Measurements from ENCODE around the gene CDK5. TPM values are rescaled to one million over a fixed set of nuclear protein-coding genes. Genes with fewer than 3 reads are reported as not detected.
A peak's percentile ranks its signal among the peaks of the same experiment; 100 is the strongest.
"Not testable (repeated sequence)": the region's sequence is repeated elsewhere in the genome, so short reads cannot be mapped to it uniquely, and the experiment has no call there.

Gene CDK5
- total RNA-seq, 1 donor from 2014 or later: 24.1 TPM

GRCh38 chr7:151056283-151056665, 1.4 kb downstream of the CDK5 start:
- no peaks in the 10 kb centered on the region for H3K9me3 Mint-ChIP-seq

GRCh38 chr7:151053751-151054150, 3.9 kb downstream of the CDK5 start:
- no peak for DNase-seq (ENCODE audit: low spot score)
- Mint-ChIP-seq H3K27me3 (ENCODE audit: low read depth) (peaks cover 3% of the 10 kb centered on the region), H3K4me3 (ENCODE audit: low read depth) (no peak overlapping the region), H3K27ac (no peak overlapping the region), H3K4me1 (ENCODE audit: low read depth) (peaks cover 17% of the 10 kb centered on the region), H3K36me3 (ENCODE audit: low read depth) (peaks cover 14% of the 10 kb centered on the region), H3K9me3 (no peaks in the 10 kb centered on the region)
- intact Hi-C loops (cut with micrococcal nuclease): no loop called here

More at GRCh38 chr7:151056283-151056665, 1.4 kb downstream of the CDK5 start:
- no peak overlapping the region for H3K27ac Mint-ChIP-seq
- peaks cover 14% of the 10 kb centered on the region for H3K36me3 Mint-ChIP-seq (ENCODE audit: low read depth)
- intact Hi-C loops (cut with micrococcal nuclease): loop anchor here (5.0 kb wide), 2 partner anchors 44 to 1219 kb away; partner anchors contain the start of gene ZNF862
- H3K4me1 Mint-ChIP-seq (ENCODE audit: low read depth): peaks cover 25% of the 10 kb centered on the region
- no peak for DNase-seq (ENCODE audit: low spot score)
- peak overlapping the region; percentile 94 for H3K4me3 Mint-ChIP-seq (ENCODE audit: low read depth)
- H3K27me3 Mint-ChIP-seq (ENCODE audit: low read depth): no peaks in the 10 kb centered on the region

GRCh38 chr7:151053096-151053495, 4.6 kb downstream of the CDK5 start:
- DNase-seq (ENCODE audit: low spot score): no peak
- Mint-ChIP-seq H3K4me3 (ENCODE audit: low read depth) (no peak overlapping the region), H3K9me3 (no peaks in the 10 kb centered on the region), H3K4me1 (ENCODE audit: low read depth) (peaks cover 13% of the 10 kb centered on the region), H3K36me3 (ENCODE audit: low read depth) (peaks cover 14% of the 10 kb centered on the region), H3K27me3 (ENCODE audit: low read depth) (peaks cover 3% of the 10 kb centered on the region), H3K27ac (no peak overlapping the region)
- intact Hi-C loops (cut with micrococcal nuclease): no loop called here

- Mint-ChIP-seq H3K27me3 (ENCODE audit: low read depth) (peaks cover 3% of the 10 kb centered on the region), H3K9me3 (no peaks in the 10 kb centered on the region), H3K36me3 (ENCODE audit: low read depth) (peaks cover 14% of the 10 kb centered on the region), H3K27ac (no peak overlapping the region), H3K4me1 (ENCODE audit: low read depth) (peaks cover 2% of the 10 kb centered on the region), H3K4me3 (ENCODE audit: low read depth) (no peak overlapping the region)
- DNase-seq (ENCODE audit: low spot score): peak; percentile 67
- intact Hi-C loops (cut with micrococcal nuclease): no loop called here
These were observed 6.6 kb downstream of the CDK5 start for GRCh38 chr7:151051108-151051507.

GRCh38 chr7:151048911-151049463, 8.7 kb downstream of the CDK5 start:
- Mint-ChIP-seq H3K36me3 (ENCODE audit: low read depth) (peaks cover 7% of the 10 kb centered on the region), H3K9me3 (no peaks in the 10 kb centered on the region), H3K27me3 (ENCODE audit: low read depth) (peaks cover 3% of the 10 kb centered on the region), H3K4me1 (ENCODE audit: low read depth) (peaks cover 2% of the 10 kb centered on the region), H3K4me3 (ENCODE audit: low read depth) (no peak overlapping the region), H3K27ac (no peak overlapping the region)
- intact Hi-C loops (cut with micrococcal nuclease): no loop called here
- DNase-seq (ENCODE audit: low spot score): no peak

- H3K36me3 Mint-ChIP-seq (ENCODE audit: low read depth): peaks cover 3% of the 10 kb centered on the region
- no peak within 1 kb of the TSS for H3K27ac Mint-ChIP-seq
- H3K4me3 Mint-ChIP-seq (ENCODE audit: low read depth): no peak within 1 kb of the TSS
These were observed 9.5 kb downstream of the CDK5 start, which contains the start of gene ASIC3 for GRCh38 chr7:151047976-151048815. TSS of gene ASIC3 (plus strand) at chr7:151048531. CDS start at chr7:151048886, 355 bp downstream.

GRCh38 chr7:151046603-151047573, 10.8 kb downstream of the CDK5 start:
- no peaks in the 10 kb centered on the region for H3K9me3 Mint-ChIP-seq
- no peaks in the 10 kb centered on the region for H3K36me3 Mint-ChIP-seq (ENCODE audit: low read depth)
- H3K27me3 Mint-ChIP-seq (ENCODE audit: low read depth): peaks cover 3% of the 10 kb centered on the region
- intact Hi-C loops (cut with micrococcal nuclease): no loop called here
- H3K4me1 Mint-ChIP-seq (ENCODE audit: low read depth): no peaks in the 10 kb centered on the region
- no peak overlapping the region for H3K27ac Mint-ChIP-seq
- no peak for DNase-seq (ENCODE audit: low spot score)
- no peak overlapping the region for H3K4me3 Mint-ChIP-seq (ENCODE audit: low read depth)

More at GRCh38 chr7:151047976-151048815, 9.5 kb downstream of the CDK5 start, which contains the start of gene ASIC3:
- H3K27me3 Mint-ChIP-seq (ENCODE audit: low read depth): peaks cover 3% of the 10 kb centered on the region
- intact Hi-C loops (cut with micrococcal nuclease): no loop called here
- DNase-seq (ENCODE audit: low spot score): no peak
- no peaks in the 10 kb centered on the region for H3K9me3 Mint-ChIP-seq
- H3K4me1 Mint-ChIP-seq (ENCODE audit: low read depth): peaks cover 2% of the 10 kb centered on the region

GRCh38 chr7:151045967-151046366, 11.7 kb downstream of the CDK5 start:
- no peak for DNase-seq (ENCODE audit: low spot score)
- peaks cover 3% of the 10 kb centered on the region for H3K27me3 Mint-ChIP-seq (ENCODE audit: low read depth)
- no peak overlapping the region for H3K4me3 Mint-ChIP-seq (ENCODE audit: low read depth)

GRCh38 chr7:151045262-151045661, 12.4 kb downstream of the CDK5 start:
- DNase-seq (ENCODE audit: low spot score): no peak
- Mint-ChIP-seq H3K27me3 (ENCODE audit: low read depth) (peaks cover 3% of the 10 kb centered on the region), H3K4me1 (ENCODE audit: low read depth) (no peaks in the 10 kb centered on the region), H3K9me3 (no peaks in the 10 kb centered on the region), H3K27ac (peak overlapping the region; percentile 38), H3K4me3 (ENCODE audit: low read depth) (no peak overlapping the region), H3K36me3 (ENCODE audit: low read depth) (no peaks in the 10 kb centered on the region)
- intact Hi-C loops (cut with micrococcal nuclease): no loop called here

More at GRCh38 chr7:151045967-151046366, 11.7 kb downstream of the CDK5 start:
- intact Hi-C loops (cut with micrococcal nuclease): no loop called here
- Mint-ChIP-seq H3K27ac (no peak overlapping the region), H3K36me3 (ENCODE audit: low read depth) (no peaks in the 10 kb centered on the region), H3K4me1 (ENCODE audit: low read depth) (no peaks in the 10 kb centered on the region), H3K9me3 (no peaks in the 10 kb centered on the region)

- intact Hi-C loops (cut with micrococcal nuclease): no loop called here
- no peak overlapping the region for H3K4me3 Mint-ChIP-seq (ENCODE audit: low read depth)
- no peaks in the 10 kb centered on the region for H3K9me3 Mint-ChIP-seq
- peaks cover 3% of the 10 kb centered on the region for H3K36me3 Mint-ChIP-seq (ENCODE audit: low read depth)
- no peaks in the 10 kb centered on the region for H3K27me3 Mint-ChIP-seq (ENCODE audit: low read depth)
- peaks cover 11% of the 10 kb centered on the region for H3K4me1 Mint-ChIP-seq (ENCODE audit: low read depth)
- no peak for DNase-seq (ENCODE audit: low spot score)
- H3K27ac Mint-ChIP-seq: no peak overlapping the region
These were observed 13.7 kb downstream of the CDK5 start for GRCh38 chr7:151043959-151044358.

GRCh38 chr7:151043449-151043848, 14.2 kb downstream of the CDK5 start:
- DNase-seq (ENCODE audit: low spot score); intact Hi-C loops (cut with micrococcal nuclease); H3K27me3 Mint-ChIP-seq (ENCODE audit: low read depth); H3K9me3 Mint-ChIP-seq; H3K4me3 Mint-ChIP-seq (ENCODE audit: low read depth); H3K27ac Mint-ChIP-seq; H3K36me3 Mint-ChIP-seq (ENCODE audit: low read depth): not testable (repeated sequence)
- H3K4me1 Mint-ChIP-seq (ENCODE audit: low read depth): peaks cover 15% of the 10 kb centered on the region

- Mint-ChIP-seq H3K36me3 (ENCODE audit: low read depth) (peaks cover 14% of the 10 kb centered on the region), H3K4me3 (ENCODE audit: low read depth) (no peak overlapping the region), H3K27me3 (ENCODE audit: low read depth) (no peaks in the 10 kb centered on the region), H3K9me3 (no peaks in the 10 kb centered on the region), H3K4me1 (ENCODE audit: low read depth) (peaks cover 15% of the 10 kb centered on the region), H3K27ac (no peak overlapping the region)
- no peak for DNase-seq (ENCODE audit: low spot score)
- intact Hi-C loops (cut with micrococcal nuclease): no loop called here
These were observed 16.9 kb downstream of the CDK5 start for GRCh38 chr7:151040616-151041375.
